GM12878 (cell line): Measurements from ENCODE around the gene GFM1.

Experiments
- ATF3 ChIP-seq: IDR thresholded peaks from 2 replicates; pipeline ENCODE4 v1.6.1; 2011; ENCODE audit warnings: low read depth, mild to moderate bottlenecking, low read length, moderate library complexity, borderline replicate concordance; ENCODE audit errors: extremely low read depth
- BCL3 ChIP-seq: IDR thresholded peaks from 2 replicates; pipeline ENCODE4 v1.6.1; 2011; ENCODE audit warnings: borderline replicate concordance, low read depth, mild to moderate bottlenecking, moderate library complexity, low read length; ENCODE audit not compliant: insufficient read depth, poor library complexity, severe bottlenecking
- BRCA1 ChIP-seq: IDR thresholded peaks from 2 replicates; pipeline ENCODE4 v1.6.1; 2011; ENCODE audit warnings: low read depth, low read length, improper control_type of control experiment
- CTCF ChIP-seq, 3 experiments: IDR thresholded peaks in 2 of 3; conservative IDR thresholded peaks in 1 of 3; 2 replicates each; pipeline ENCODE4 v1.5.1; 2011; ENCODE audit warnings: low read depth in 3 of 3, low read length in 3 of 3, mild to moderate bottlenecking in 3 of 3, control low read depth in 2 of 3, moderate library complexity in 2 of 3, inconsistent platforms in 1 of 3, mixed read lengths in 1 of 3; ENCODE audit not compliant: control insufficient read depth in 2 of 3, insufficient read depth in 1 of 3; ENCODE audit errors: extremely low read depth in 1 of 3
- EGR1 ChIP-seq, 2 experiments: IDR thresholded peaks; 1 replicate in 1 of 2; 2 replicates in 1 of 2; pipeline ENCODE4 v1.6.1; 2011 to 2012; ENCODE audit warnings: low read depth in 2 of 2, low read length in 2 of 2, borderline replicate concordance in 1 of 2, mild to moderate bottlenecking in 1 of 2, moderate library complexity in 1 of 2
- FOXK2 ChIP-seq: fragments of 450-650 bp; IDR thresholded peaks from 2 replicates; pipeline ENCODE4 v1.6.1; 2017; ENCODE audit warnings: mild to moderate bottlenecking, moderate library complexity
- FOXM1 ChIP-seq: IDR thresholded peaks from 2 replicates; pipeline ENCODE4 v1.6.1; 2012; ENCODE audit warnings: low read depth, mild to moderate bottlenecking, inconsistent platforms, low read length, moderate library complexity
- HSF1 ChIP-seq: fragments of 150-350 bp; IDR thresholded peaks from 2 replicates; pipeline ENCODE4 v1.6.1; 2014; ENCODE audit warnings: mild to moderate bottlenecking, low read depth, low read length
- KLF5 ChIP-seq: fragments of 450-650 bp; IDR thresholded peaks from 2 replicates; pipeline ENCODE4 v1.6.1; 2014; ENCODE audit warnings: mild to moderate bottlenecking; ENCODE audit not compliant: partially characterized antibody
- NFXL1 ChIP-seq: fragments of 450-650 bp; IDR thresholded peaks from 2 replicates; pipeline ENCODE4 v1.6.1; 2017; ENCODE audit warnings: antibody characterized with exemption, mild to moderate bottlenecking, borderline replicate concordance
- POLR2A ChIP-seq: IDR thresholded peaks from 2 replicates; pipeline ENCODE4 v1.6.1; 2011; ENCODE audit warnings: low read depth, mild to moderate bottlenecking, low read length
- SMC3 ChIP-seq: IDR thresholded peaks from 2 replicates; pipeline ENCODE4 v1.6.1; 2011; ENCODE audit warnings: low read length, improper control_type of control experiment, borderline replicate concordance
- SP1 ChIP-seq: IDR thresholded peaks from one replicate; pipeline ENCODE4 v1.6.1; 2011; ENCODE audit warnings: low read depth, low read length

GRCh38 chr3:158644345-158644908, at the start of gene GFM1:
- TF ChIP-seq EGR1 (IDR thresholded peaks at IDR 0.05; ENCODE audit: borderline replicate concordance in 1 of 2, low read depth in 2 of 2, low read length in 2 of 2), result peak in 1 of 2 experiments; percentile 89; a peak in 2 of 3 replicates
- TF ChIP-seq FOXK2, result no peak
- no peak for TF ChIP-seq BRCA1
- TF ChIP-seq NFXL1, result no peak
- peak; percentile 31; the same call in 1 of the 2 replicates for TF ChIP-seq SMC3
- TF ChIP-seq FOXM1, result no peak
- 0 out of 2 replicates have a peak, but pooled peaks have one; percentile 62 for TF ChIP-seq HSF1
- TF ChIP-seq ATF3, result no peak
- no peak for TF ChIP-seq BCL3
- peak; percentile 54 for TF ChIP-seq SP1
- TF ChIP-seq KLF5, result peak; percentile 68
- peak; percentile 96 to 99 (median 98); a peak in 5 of 6 replicates for TF ChIP-seq CTCF (IDR thresholded peaks at IDR 0.05 in 2 of 3, conservative IDR thresholded peaks at IDR 0.05 in 1 of 3; ENCODE audit: control insufficient read depth in 2 of 3, extremely low read depth in 1 of 3, insufficient read depth in 1 of 3, low read depth in 3 of 3, low read length in 3 of 3)
- peak; percentile 95 for TF ChIP-seq POLR2A
